ENCODE data around the gene RGS2.

RGS2 gene

GRCh38 chr1:192810253-192810880 is 1.5 kb downstream of the RGS2 start:
- Histone ChIP-seq H3K36me3 (replicated peaks; ENCODE audit: insufficient read depth, low read length) (no peaks in the 10 kb centered on the region; the same call in 1 of the 2 replicates), H3K9ac (ENCODE audit: low read length) (peak overlapping the region; percentile 91), H3K79me2 (ENCODE audit: low read length) (peaks cover 18% of the 10 kb centered on the region), H3F3A (ENCODE audit: insufficient read depth, low read length) (peaks cover 27% of the 10 kb centered on the region), H3K4me2 (ENCODE audit: low read depth, low read length) (peak overlapping the region; percentile 77), H3K27me3 (replicated peaks; ENCODE audit: insufficient read depth, low read length) (no peaks in the 10 kb centered on the region), H4K20me1 (ENCODE audit: insufficient read depth, low read length) (no peaks in the 10 kb centered on the region), H3K4me3 (ENCODE audit: low read length) (peak overlapping the region; percentile 87), H3K9me2 (replicated peaks; ENCODE audit: insufficient read depth, low read length) (no peaks in the 10 kb centered on the region), H3K27ac (ENCODE audit: low read length) (peak overlapping the region; percentile 89), H3K4me1 (ENCODE audit: low read length) (peaks cover 16% of the 10 kb centered on the region), H2AFZ (ENCODE audit: low read length) (no peak overlapping the region), H3K9me3 (replicated peaks; ENCODE audit: insufficient read depth, low read length) (no peaks in the 10 kb centered on the region)
- TF ChIP-seq EZH2 (optimal IDR thresholded peaks at IDR 0.05; ENCODE audit: low read depth, low read length) (no peak), CTCF (IDR thresholded peaks at IDR 0.05; ENCODE audit: low read length) (no peak), EZH2phosphoT487 (IDR thresholded peaks at IDR 0.05; ENCODE audit: low read length) (no peak)
- peak; percentile 80 for DNase-seq

GRCh38 chr1:192811006-192811405 is 2.2 kb downstream of the RGS2 start:
- Histone ChIP-seq H3K4me1 (ENCODE audit: low read length) (peaks cover 16% of the 10 kb centered on the region), H3K27me3 (replicated peaks; ENCODE audit: insufficient read depth, low read length) (no peaks in the 10 kb centered on the region), H3K36me3 (replicated peaks; ENCODE audit: insufficient read depth, low read length) (no peaks in the 10 kb centered on the region; the same call in 1 of the 2 replicates), H3K9me2 (replicated peaks; ENCODE audit: insufficient read depth, low read length) (no peaks in the 10 kb centered on the region), H3K79me2 (ENCODE audit: low read length) (peaks cover 18% of the 10 kb centered on the region), H4K20me1 (ENCODE audit: insufficient read depth, low read length) (no peaks in the 10 kb centered on the region), H3K4me3 (ENCODE audit: low read length) (peak overlapping the region; percentile 87), H3F3A (ENCODE audit: insufficient read depth, low read length) (peaks cover 27% of the 10 kb centered on the region), H3K9ac (ENCODE audit: low read length) (peak overlapping the region; percentile 91), H3K9me3 (replicated peaks; ENCODE audit: insufficient read depth, low read length) (no peaks in the 10 kb centered on the region), H3K4me2 (ENCODE audit: low read depth, low read length) (peak overlapping the region; percentile 77), H2AFZ (ENCODE audit: low read length) (no peak overlapping the region), H3K27ac (ENCODE audit: low read length) (peak overlapping the region; percentile 89; the same call in 1 of the 2 replicates)
- peak; percentile 44 for DNase-seq
- TF ChIP-seq CTCF (IDR thresholded peaks at IDR 0.05; ENCODE audit: low read length): no peak
- TF ChIP-seq EZH2 (optimal IDR thresholded peaks at IDR 0.05; ENCODE audit: low read depth, low read length): no peak
- no peak for TF ChIP-seq EZH2phosphoT487 (IDR thresholded peaks at IDR 0.05; ENCODE audit: low read length)

- Histone ChIP-seq H3K27ac (ENCODE audit: low read length) (peak overlapping the region; percentile 89; the same call in 1 of the 2 replicates), H3K27me3 (replicated peaks; ENCODE audit: insufficient read depth, low read length) (no peaks in the 10 kb centered on the region), H3F3A (ENCODE audit: insufficient read depth, low read length) (peaks cover 27% of the 10 kb centered on the region), H3K4me1 (ENCODE audit: low read length) (peaks cover 16% of the 10 kb centered on the region), H2AFZ (ENCODE audit: low read length) (no peak overlapping the region), H3K4me2 (ENCODE audit: low read depth, low read length) (peak overlapping the region; percentile 77), H3K9me3 (replicated peaks; ENCODE audit: insufficient read depth, low read length) (no peaks in the 10 kb centered on the region), H3K9ac (ENCODE audit: low read length) (peak overlapping the region; percentile 91; the same call in 1 of the 2 replicates), H3K4me3 (ENCODE audit: low read length) (no peak overlapping the region), H3K9me2 (replicated peaks; ENCODE audit: insufficient read depth, low read length) (no peaks in the 10 kb centered on the region), H3K79me2 (ENCODE audit: low read length) (peaks cover 18% of the 10 kb centered on the region), H3K36me3 (replicated peaks; ENCODE audit: insufficient read depth, low read length) (no peaks in the 10 kb centered on the region; the same call in 1 of the 2 replicates), H4K20me1 (ENCODE audit: insufficient read depth, low read length) (no peaks in the 10 kb centered on the region)
- DNase-seq: no peak
- TF ChIP-seq EZH2phosphoT487 (IDR thresholded peaks at IDR 0.05; ENCODE audit: low read length) (no peak), CTCF (IDR thresholded peaks at IDR 0.05; ENCODE audit: low read length) (no peak), EZH2 (optimal IDR thresholded peaks at IDR 0.05; ENCODE audit: low read depth, low read length) (no peak)
These were observed 2.9 kb downstream of the RGS2 start for GRCh38 chr1:192811594-192812239.
